MCF 10A (cell line): ENCODE results near the gene ADARB2. TPM values are rescaled to one million over a fixed set of nuclear protein-coding genes. Genes with fewer than 3 reads are reported as not detected.

Experiments
- BruUV-seq: library from RNA; stranded (reverse); fragments of 400-500 nt; replicated peaks from 2 replicates; lab custom pipeline; 2021; lab: Mats Ljungman, UMichigan
- CTCF ChIA-PET: fragments of 300-600 bp; sonication (Branson Sonifier 250); formaldehyde crosslinking; extraction: SDS; loops from one replicate; lab custom pipeline; 2021; ENCODE audit warnings: antibody characterized with exemption, inconsistent platforms; lab: Yijun Ruan, JAX
- POLR2A ChIA-PET: fragments of 300-600, 350-650 bp; sonication (Branson Sonifier 250); formaldehyde crosslinking; extraction: SDS; loops from one replicate; lab custom pipeline; 2020; ENCODE audit warnings: antibody characterized with exemption, inconsistent platforms; lab: Yijun Ruan, JAX
- DNase-seq: peaks from one replicate; pipeline ENCODE4 v3.0.0-alpha.2; 2018; ENCODE audit not compliant: unreplicated experiment
- H3K27ac Mint-ChIP-seq: one replicate; pipeline ENCODE4 v1.8.0; 2022; ENCODE audit warnings: mild to moderate bottlenecking, low read depth, mixed read lengths; ENCODE audit not compliant: unreplicated experiment
- H3K27me3 Mint-ChIP-seq: one replicate; pipeline ENCODE4 v1.8.0; 2022; ENCODE audit warnings: mixed read lengths; ENCODE audit not compliant: insufficient read depth, unreplicated experiment
- H3K36me3 Mint-ChIP-seq: one replicate; pipeline ENCODE4 v1.8.0; 2022; ENCODE audit warnings: mild to moderate bottlenecking, moderate library complexity, mixed read lengths; ENCODE audit not compliant: insufficient read depth, unreplicated experiment
- H3K4me1 Mint-ChIP-seq: one replicate; pipeline ENCODE4 v1.8.0; 2022; ENCODE audit warnings: mixed read lengths; ENCODE audit not compliant: insufficient read depth, unreplicated experiment
- H3K4me3 Mint-ChIP-seq: one replicate; pipeline ENCODE4 v1.8.0; 2022; ENCODE audit warnings: mild to moderate bottlenecking, moderate library complexity, mixed read lengths; ENCODE audit not compliant: unreplicated experiment
- H3K9me3 Mint-ChIP-seq: one replicate; pipeline ENCODE4 v1.8.0; 2022; ENCODE audit warnings: mixed read lengths; ENCODE audit not compliant: unreplicated experiment
- CTCF ChIP-seq: fragments of 200-600 bp; IDR thresholded peaks from one replicate; pipeline ENCODE4 v1.8.0; 2022; ENCODE audit warnings: antibody characterized with exemption, mild to moderate bottlenecking; ENCODE audit not compliant: unreplicated experiment
- intact Hi-C: fragments of 100-400 bp; cut with micrococcal nuclease; formaldehyde crosslinking; loops from 2 replicates; pipeline ENCODE4 v1.14.1; 2022
- total RNA-seq: library from RNA; stranded (reverse); gene quantifications from 2 replicates; pipeline ENCODE4 v1.2.3, GENCODE V29; 2022

ADARB2 gene
- total RNA-seq, 1 experiment from 2014 or later, result 0.96 TPM

- intact Hi-C loops, result no loop called here
- H3K36me3 Mint-ChIP-seq, result no peaks in the 10 kb centered on the region
- no peak overlapping the region for H3K4me3 Mint-ChIP-seq
- CTCF ChIA-PET, result interaction anchor here (0.7 kb wide), 1 partner anchor 1570 kb away, joined by 3 read pairs; no protein-coding TSS in a partner anchor
- no peak overlapping the region for H3K27ac Mint-ChIP-seq
- no peak for TF ChIP-seq CTCF
- peaks cover 4% of the 10 kb centered on the region for H3K27me3 Mint-ChIP-seq
- peaks cover 11% of the 10 kb centered on the region for H3K9me3 Mint-ChIP-seq
- H3K4me1 Mint-ChIP-seq, result peaks cover 6% of the 10 kb centered on the region
- no TSS peak for BruUV-seq
- no peak for DNase-seq
- POLR2A ChIA-PET, result no interaction called here
These were observed 588.3 kb downstream of the ADARB2 start for GRCh38 chr10:1148855-1149605.

GRCh38 chr10:1147810-1148209 lies 589.5 kb downstream of the ADARB2 start:
- Mint-ChIP-seq H3K27me3 (peaks cover 17% of the 10 kb centered on the region), H3K27ac (no peak overlapping the region), H3K9me3 (peaks cover 19% of the 10 kb centered on the region), H3K36me3 (no peaks in the 10 kb centered on the region), H3K4me1 (peaks cover 6% of the 10 kb centered on the region), H3K4me3 (no peak overlapping the region)
- no peak for DNase-seq
- intact Hi-C loops, result no loop called here
- ChIA-PET CTCF (no interaction called here), POLR2A (no interaction called here)
- no peak for TF ChIP-seq CTCF
- no TSS peak for BruUV-seq

GRCh38 chr10:1142596-1142995 lies 594.7 kb downstream of the ADARB2 start:
- Mint-ChIP-seq H3K4me3 (no peak overlapping the region), H3K9me3 (peaks cover 29% of the 10 kb centered on the region), H3K27ac (no peak overlapping the region), H3K4me1 (no peaks in the 10 kb centered on the region), H3K27me3 (peaks cover 59% of the 10 kb centered on the region), H3K36me3 (peaks cover 6% of the 10 kb centered on the region)
- ChIA-PET POLR2A (no interaction called here), CTCF (no interaction called here)
- BruUV-seq, result no TSS peak
- peak; percentile 17 for DNase-seq
- intact Hi-C loops, result no loop called here
- no peak for TF ChIP-seq CTCF

- no peak overlapping the region for H3K4me3 Mint-ChIP-seq
- H3K27ac Mint-ChIP-seq, result no peak overlapping the region
- CTCF ChIA-PET, result no interaction called here
- peaks cover 29% of the 10 kb centered on the region for H3K9me3 Mint-ChIP-seq
- DNase-seq, result no peak
- no TSS peak for BruUV-seq
- peaks cover 59% of the 10 kb centered on the region for H3K27me3 Mint-ChIP-seq
- POLR2A ChIA-PET, result interaction anchor here (0.5 kb wide), 1 partner anchor 100 kb away, joined by 6 read pairs; no protein-coding TSS in a partner anchor
- intact Hi-C loops, result no loop called here
- TF ChIP-seq CTCF, result no peak
- no peaks in the 10 kb centered on the region for H3K4me1 Mint-ChIP-seq
- peaks cover 6% of the 10 kb centered on the region for H3K36me3 Mint-ChIP-seq
These were observed 595.6 kb downstream of the ADARB2 start for GRCh38 chr10:1141701-1142100.
